Nephron (organoid): ENCODE results near the gene MYO3B.

Experiments
- H3K27ac Mint-ChIP-seq, 3 experiments: 2 replicates each; pipeline ENCODE4 v1.8.0; 2020; ENCODE audit warnings: mixed read lengths in 3 of 3, mild to moderate bottlenecking in 2 of 3, moderate library complexity in 1 of 3
- H3K27me3 Mint-ChIP-seq: 2 replicates; pipeline ENCODE4 v1.8.0; 2021; ENCODE audit warnings: low read depth, mild to moderate bottlenecking, moderate library complexity, mixed read lengths
- H3K36me3 Mint-ChIP-seq: 2 replicates; pipeline ENCODE4 v1.8.0; 2020; ENCODE audit warnings: low read depth, mixed read lengths
- H3K4me1 Mint-ChIP-seq: 2 replicates; pipeline ENCODE4 v1.8.0; 2020; ENCODE audit warnings: mixed read lengths
- H3K4me3 Mint-ChIP-seq, 3 experiments: 2 replicates each; pipeline ENCODE4 v1.8.0; 2020; ENCODE audit warnings: mild to moderate bottlenecking in 3 of 3, mixed read lengths in 3 of 3, moderate library complexity in 2 of 3
- H3K9me3 Mint-ChIP-seq: 2 replicates; pipeline ENCODE4 v1.8.0; 2020; ENCODE audit warnings: mixed read lengths
- CTCF ChIP-seq, 3 experiments: fragments of 200-600 bp; sonication (generic); IDR thresholded peaks; one replicate each; pipeline ENCODE4 v1.5.0; 2021; ENCODE audit warnings: antibody characterized with exemption in 3 of 3; ENCODE audit not compliant: unreplicated experiment in 3 of 3

Gene MYO3B

DNA sequence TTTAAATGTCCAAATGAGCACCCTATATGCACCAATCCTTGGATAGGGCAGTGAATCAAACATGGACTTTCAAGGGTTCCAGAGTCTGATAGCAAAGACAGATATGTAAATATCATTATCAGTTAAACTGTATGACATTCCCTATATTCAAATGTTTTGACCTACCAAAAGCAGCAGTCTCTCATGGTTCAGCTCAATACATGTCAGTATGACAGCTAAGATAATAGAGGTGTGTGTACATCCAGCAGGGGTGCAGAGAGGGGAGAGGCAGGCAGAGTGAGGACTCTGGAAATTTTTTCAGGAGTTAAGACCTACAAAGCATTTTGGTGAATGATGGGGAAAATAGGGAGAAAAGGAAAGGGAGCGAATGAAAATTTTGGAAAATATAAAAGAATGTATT, 106.3 kb downstream of the MYO3B start:
- no peaks in the 10 kb centered on the region for H3K4me1 Mint-ChIP-seq
- no peaks in the 10 kb centered on the region for H3K36me3 Mint-ChIP-seq
- H3K27me3 Mint-ChIP-seq: no peaks in the 10 kb centered on the region
- no peak overlapping the region for H3K27ac Mint-ChIP-seq
- H3K9me3 Mint-ChIP-seq: peaks cover 21% of the 10 kb centered on the region
- no peak overlapping the region for H3K4me3 Mint-ChIP-seq
- no peak for TF ChIP-seq CTCF (IDR thresholded peaks at IDR 0.05; ENCODE audit: unreplicated experiment in 3 of 3)

GRCh38 chr2:170288859-170289258, 110.9 kb downstream of the MYO3B start:
- Mint-ChIP-seq H3K36me3 (no peaks in the 10 kb centered on the region), H3K4me1 (no peaks in the 10 kb centered on the region), H3K27me3 (no peaks in the 10 kb centered on the region), H3K9me3 (peaks cover 44% of the 10 kb centered on the region), H3K4me3 (no peak overlapping the region), H3K27ac (no peak overlapping the region)
- no peak for TF ChIP-seq CTCF (IDR thresholded peaks at IDR 0.05; ENCODE audit: unreplicated experiment in 3 of 3)

GRCh38 chr2:170291474-170291873, 113.5 kb downstream of the MYO3B start:
- Mint-ChIP-seq H3K36me3 (no peaks in the 10 kb centered on the region), H3K27me3 (no peaks in the 10 kb centered on the region), H3K4me1 (no peaks in the 10 kb centered on the region), H3K27ac (no peak overlapping the region), H3K4me3 (no peak overlapping the region), H3K9me3 (peaks cover 47% of the 10 kb centered on the region)
- TF ChIP-seq CTCF (IDR thresholded peaks at IDR 0.05; ENCODE audit: unreplicated experiment in 3 of 3): no peak

- no peak for TF ChIP-seq CTCF (IDR thresholded peaks at IDR 0.05; ENCODE audit: unreplicated experiment in 3 of 3)
- H3K36me3 Mint-ChIP-seq: no peaks in the 10 kb centered on the region
- no peaks in the 10 kb centered on the region for H3K4me1 Mint-ChIP-seq
- no peaks in the 10 kb centered on the region for H3K27me3 Mint-ChIP-seq
- H3K9me3 Mint-ChIP-seq: peaks cover 46% of the 10 kb centered on the region
- no peak overlapping the region for H3K4me3 Mint-ChIP-seq
- no peak overlapping the region for H3K27ac Mint-ChIP-seq
These were observed 114.5 kb downstream of the MYO3B start for GRCh38 chr2:170292415-170292814.

DNA sequence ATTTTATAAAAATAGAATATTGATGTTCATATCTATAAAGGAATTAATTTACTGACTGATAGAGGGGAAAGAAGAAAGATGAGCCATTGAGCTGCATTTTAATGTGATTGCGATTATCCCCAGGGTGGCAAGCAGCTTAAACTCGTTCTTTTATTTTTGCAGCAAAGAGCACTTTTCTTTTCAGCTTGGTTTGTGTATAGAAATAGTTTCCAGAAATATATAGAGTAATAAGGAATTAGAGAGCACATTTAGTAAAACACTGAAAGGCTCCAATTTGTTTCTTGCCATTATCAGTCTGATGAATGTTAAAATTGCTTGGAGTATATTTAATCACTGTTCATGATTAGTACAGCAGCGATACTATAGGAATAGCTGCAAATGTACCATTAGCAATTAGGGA, 119.5 kb downstream of the MYO3B start:
- no peaks in the 10 kb centered on the region for H3K27me3 Mint-ChIP-seq
- no peak overlapping the region for H3K4me3 Mint-ChIP-seq
- no peaks in the 10 kb centered on the region for H3K4me1 Mint-ChIP-seq
- H3K9me3 Mint-ChIP-seq: peaks cover 11% of the 10 kb centered on the region
- no peaks in the 10 kb centered on the region for H3K36me3 Mint-ChIP-seq
- no peak for TF ChIP-seq CTCF (IDR thresholded peaks at IDR 0.05; ENCODE audit: unreplicated experiment in 3 of 3)
- no peak overlapping the region for H3K27ac Mint-ChIP-seq

DNA sequence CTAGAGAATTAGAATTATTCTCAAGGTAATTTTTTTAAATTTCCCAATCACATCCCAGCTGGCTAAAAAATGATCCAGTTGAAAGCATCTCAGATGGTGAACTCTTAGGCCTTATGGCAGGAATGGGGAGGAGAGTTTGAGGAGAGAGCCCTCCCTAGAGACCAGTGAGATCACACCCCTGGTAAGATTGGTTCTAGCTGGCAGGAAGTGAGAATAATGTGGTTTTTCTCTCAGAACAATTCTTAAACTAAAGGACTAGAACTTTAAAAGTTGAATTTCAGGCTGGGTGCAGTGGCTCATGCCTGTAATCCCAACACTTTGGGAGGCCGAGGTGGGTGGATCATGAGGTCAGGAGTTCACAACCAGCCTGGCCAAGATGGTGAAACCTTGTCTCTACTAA, 120.2 kb downstream of the MYO3B start:
- no peaks in the 10 kb centered on the region for H3K27me3 Mint-ChIP-seq
- no peak overlapping the region for H3K27ac Mint-ChIP-seq
- H3K4me3 Mint-ChIP-seq: no peak overlapping the region
- no peaks in the 10 kb centered on the region for H3K4me1 Mint-ChIP-seq
- peaks cover 5% of the 10 kb centered on the region for H3K9me3 Mint-ChIP-seq
- no peak for TF ChIP-seq CTCF (IDR thresholded peaks at IDR 0.05; ENCODE audit: unreplicated experiment in 3 of 3)
- H3K36me3 Mint-ChIP-seq: no peaks in the 10 kb centered on the region
